Adrenal gland (tissue), 5 donors: ENCODE measurements around the gene DHX29.

Experiments used
- CTCF ChIP-seq, 6 experiments: fragments of 450-650 bp in 4 of 6; fragments of 200-600 bp in 2 of 6; sonication (generic) in 1 of 6; IDR thresholded peaks; 1 replicate in 5 of 6; 2 replicates in 1 of 6; pipeline versions ENCODE4 v1.5.1 to v1.8.0; 2016 to 2021; ENCODE audit warnings: antibody characterized with exemption in 6 of 6, mild to moderate bottlenecking in 2 of 6, moderate library complexity in 1 of 6
- POLR2A ChIP-seq, 2 donors: fragments of 450-650 bp; IDR thresholded peaks; one replicate each; pipeline ENCODE4 v1.6.1; 2017; ENCODE audit warnings: antibody characterized with exemption in 2 of 2, mild to moderate bottlenecking in 2 of 2, moderate library complexity in 1 of 2
- donor health status: DM: no; HTN: no; CAD: no.

- TF ChIP-seq CTCF (IDR thresholded peaks at IDR 0.05) (no peak), POLR2A (IDR thresholded peaks at IDR 0.05) (no peak)
Observed at GRCh38 chr5:55254802-55255201, 52.7 kb downstream of the DHX29 start.
